ENCODE data around the gene ASCL2.
A peak's percentile ranks its signal among the peaks of the same experiment; 100 is the strongest.

Gene ASCL2, protein sequence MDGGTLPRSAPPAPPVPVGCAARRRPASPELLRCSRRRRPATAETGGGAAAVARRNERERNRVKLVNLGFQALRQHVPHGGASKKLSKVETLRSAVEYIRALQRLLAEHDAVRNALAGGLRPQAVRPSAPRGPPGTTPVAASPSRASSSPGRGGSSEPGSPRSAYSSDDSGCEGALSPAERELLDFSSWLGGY

DNA sequence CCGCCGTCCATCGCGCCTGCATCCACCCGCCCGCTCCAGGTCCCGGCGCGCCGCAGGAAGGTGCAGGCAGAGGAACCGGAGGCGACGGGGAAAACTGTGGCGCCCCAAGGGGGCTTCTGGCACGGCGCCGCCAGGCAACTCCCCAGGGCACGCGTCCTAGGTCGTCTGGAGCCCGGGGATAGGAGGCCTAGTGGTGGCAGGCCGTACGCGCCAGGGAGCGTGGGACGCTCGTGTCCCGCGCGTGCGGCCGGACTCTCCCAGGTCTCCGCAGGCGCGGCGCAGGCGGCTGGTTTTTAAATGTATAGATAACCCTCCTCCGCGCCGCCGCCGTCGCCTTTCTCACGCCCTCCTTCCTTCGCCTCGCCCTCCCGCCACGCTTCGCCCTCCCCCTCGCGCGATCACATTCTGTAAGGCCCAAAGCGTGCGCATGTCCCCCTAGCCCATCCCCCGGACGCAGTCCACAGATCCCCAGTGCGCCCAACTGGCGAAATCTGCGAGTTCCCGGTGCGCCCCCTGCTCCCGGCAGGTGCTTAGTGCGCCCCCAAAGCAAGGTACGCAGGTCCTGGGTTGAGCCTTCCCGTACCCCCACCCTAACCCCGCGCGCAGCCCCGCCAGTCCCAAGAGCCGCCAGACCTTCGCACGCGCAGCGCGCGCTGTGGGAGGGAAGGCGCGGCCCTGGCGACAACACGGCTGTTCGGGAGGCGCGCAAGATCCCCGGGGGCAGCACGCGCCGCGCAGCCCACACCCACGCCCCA, at the start of gene ASCL2:
Gene ASCL2, minus strand, starts transcription at position 267 of the 755 bp plus-strand sequence. Its CDS starts 256 bp downstream, at position 11.
- DNase-seq, result no peak

DNA sequence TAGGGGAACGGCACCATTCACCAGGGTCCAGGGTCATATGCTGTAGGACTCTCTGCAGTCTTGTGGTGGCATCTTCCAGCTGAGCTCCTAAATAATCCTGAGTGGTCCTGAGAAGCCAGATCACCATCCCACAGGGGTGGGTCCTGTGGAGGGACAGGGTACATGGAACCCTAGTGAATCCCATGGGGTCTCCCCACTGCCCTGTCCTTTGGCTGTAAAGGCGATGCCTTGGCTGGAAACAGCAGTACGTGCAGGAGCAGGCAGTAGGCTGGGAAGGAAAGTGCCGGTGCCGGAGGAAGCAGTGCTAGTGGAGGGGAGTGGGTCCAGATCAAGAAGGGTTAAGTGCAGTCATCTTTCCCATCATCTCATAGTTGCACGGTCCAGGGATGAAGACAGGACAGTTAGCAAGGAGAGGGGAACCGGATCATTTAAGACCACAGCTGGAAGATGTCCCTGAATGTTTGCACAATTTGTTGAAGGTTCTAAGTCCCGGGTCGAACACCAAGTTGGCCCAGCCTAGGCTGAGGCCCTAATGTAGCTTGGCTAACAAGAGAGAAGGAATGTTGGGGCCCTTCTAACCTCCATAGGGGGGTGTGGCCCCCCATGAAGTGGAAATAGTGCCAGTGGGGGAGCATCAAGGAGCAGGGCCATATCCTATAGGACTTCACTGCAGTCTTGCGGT, 49.5 kb upstream of the ASCL2 start:
- DNase-seq, result no peak

DNA sequence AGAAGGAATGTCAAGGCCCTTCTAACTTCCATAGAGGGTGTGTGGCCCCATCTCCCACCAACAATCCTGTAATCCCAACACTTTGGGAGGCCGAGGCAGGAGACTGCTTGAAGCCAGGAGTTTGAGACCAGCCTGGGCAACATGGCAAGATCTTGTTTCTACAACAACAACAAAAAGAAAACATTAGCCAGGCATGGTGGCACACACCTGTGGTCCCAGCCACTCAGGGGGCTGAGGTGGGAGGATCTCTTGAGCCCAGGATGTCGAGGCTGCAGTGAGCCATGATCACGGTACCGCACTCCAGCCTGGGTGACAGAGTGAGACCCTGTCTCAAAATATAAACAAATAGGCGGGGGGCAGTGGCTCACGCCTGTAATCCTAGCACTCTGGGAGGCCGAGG, 48.3 kb upstream of the ASCL2 start:
- no peak for DNase-seq

DNA sequence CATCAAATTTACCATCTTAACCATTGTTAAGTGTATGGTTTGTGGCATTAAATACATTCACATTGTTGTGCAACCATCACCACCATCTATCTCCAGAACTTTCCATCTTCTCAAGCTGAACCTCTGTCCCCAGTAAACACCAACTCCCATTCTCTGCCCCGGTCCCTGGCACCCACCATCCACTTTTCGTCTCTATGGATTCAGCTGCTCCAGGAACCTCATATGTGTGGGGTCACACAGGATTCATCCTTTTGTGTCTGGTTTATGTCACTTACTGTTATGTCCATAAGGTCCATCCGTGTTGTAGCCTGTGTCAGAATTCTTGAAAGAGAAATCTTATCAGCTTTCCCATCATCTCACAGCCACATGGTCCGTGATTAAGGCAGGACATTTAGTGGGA, 47.7 kb upstream of the ASCL2 start:
- DNase-seq, result no peak

DNA sequence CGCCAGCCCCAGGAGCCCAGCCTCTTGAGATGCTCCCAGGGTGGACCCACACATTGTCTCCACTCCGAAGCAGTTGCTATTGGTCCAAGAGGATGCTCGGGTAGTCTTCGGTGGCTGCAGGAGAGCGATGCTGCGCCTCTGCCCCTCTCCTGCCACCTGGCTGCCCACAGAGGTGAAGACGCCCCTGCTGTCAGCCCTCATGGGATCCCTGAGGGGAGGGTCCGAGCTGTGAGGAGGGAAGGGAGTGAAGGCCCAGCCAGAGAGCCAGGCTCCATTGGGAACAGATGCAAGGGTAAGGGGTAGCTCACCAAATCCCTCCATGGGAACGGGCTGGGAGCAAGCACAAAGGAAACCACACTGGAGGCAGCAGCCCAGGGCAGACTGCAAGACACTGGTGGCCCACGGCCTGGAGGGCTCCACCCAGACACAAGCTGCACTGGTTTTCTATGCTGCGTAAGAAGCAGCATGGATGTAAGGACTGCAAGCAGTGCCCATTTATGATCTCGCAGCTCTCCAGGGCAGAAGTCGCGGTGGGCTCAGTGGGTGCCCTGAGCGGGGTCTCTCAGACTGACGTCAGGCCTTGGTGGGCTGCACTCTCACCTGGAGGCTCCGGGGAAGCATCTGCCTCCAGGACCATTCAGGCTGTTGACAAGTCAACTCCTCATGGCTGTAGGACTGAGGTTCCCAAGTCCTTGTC, 47.1 kb upstream of the ASCL2 start:
- no peak for DNase-seq

DNA sequence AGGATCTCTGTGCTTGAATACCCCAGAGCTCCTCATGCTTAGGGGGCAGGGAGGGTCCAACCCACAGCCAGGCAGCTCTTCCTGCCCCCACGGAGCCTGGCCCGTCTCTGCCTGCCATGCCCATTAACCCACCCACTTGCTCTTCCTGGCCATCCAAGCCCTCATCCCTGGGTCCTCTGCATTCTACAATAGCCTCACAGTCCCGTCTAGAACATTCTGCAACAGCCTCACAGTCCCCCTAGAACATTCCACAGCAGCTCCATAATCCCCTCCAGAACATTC, 46.5 kb upstream of the ASCL2 start:
- DNase-seq, result no peak

DNA sequence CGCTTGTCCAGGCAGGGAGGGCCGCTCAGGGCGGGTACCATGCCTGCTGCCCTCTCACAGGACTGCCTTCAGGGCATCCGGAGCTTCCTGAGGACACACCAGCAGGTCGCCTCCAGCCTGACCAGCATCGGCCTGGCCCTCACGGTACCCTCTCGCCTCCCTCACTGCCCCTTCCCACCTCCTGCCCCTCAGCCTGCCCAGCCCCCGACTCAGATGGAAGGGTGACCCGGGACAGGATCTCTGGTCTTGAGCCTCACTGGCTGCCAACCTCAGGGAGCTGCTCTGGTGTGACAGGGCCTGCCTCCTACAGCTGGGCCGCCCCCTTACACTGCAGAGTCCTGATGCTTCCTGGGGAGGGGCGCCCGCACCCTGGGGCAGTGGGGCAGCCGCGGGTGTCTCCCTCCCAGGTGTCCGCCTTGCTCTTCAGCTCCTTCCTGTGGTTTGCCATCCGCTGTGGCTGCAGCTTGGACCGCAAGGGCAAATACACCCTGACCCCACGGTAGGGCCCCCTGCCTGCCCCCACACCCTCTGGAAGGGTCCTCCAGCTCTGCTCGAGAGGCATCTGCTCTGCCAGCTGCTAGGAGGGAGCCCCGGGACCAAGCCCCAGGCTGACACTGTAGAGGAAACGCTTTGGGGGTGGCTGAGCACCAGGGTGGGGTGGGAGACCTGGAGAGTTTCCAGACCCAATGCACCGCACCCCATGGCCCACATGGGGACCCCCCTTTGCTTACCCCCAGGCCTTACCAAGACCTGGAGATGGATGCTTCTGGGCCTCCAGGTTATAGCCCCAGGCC, 46.0 kb upstream of the ASCL2 start:
- DNase-seq, result no peak

DNA sequence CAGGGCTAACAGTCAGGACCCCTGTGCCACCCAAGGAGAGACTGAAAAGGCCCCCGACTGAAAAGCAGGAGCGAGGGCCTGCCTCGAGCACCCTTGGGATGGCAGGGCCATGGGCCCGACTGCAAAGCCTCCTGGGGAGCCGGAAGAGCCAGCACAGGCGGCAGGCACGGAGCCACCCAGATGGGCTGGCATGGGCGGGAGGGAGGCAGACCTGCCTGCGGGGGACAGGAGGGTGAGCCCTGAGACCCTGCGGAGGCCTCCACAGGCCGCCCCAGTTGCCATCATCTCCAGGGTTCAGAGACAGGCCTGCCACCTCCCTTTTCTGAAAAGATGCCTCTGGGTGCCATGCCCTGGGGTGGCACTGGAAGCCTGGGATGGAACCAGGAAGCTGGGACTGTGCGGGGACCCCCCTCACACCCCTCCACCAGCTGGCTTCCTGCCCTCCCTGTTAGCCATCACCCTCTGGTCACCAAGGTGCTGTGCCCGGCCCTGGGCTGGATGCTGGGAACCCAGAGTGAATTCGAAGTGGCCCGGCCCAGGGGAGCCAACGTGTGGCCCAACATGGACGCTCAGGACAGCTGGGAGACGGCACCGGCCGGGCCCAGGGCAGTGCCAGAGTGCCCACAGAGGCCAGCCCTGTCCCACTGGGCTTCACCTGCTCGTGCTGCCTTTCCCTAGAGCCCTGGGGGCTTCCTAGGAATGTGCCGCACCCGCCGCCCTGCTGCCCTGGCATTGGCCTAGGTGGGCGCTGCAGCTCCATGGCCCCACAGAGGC, 45.2 kb upstream of the ASCL2 start:
- DNase-seq, result no peak

DNA sequence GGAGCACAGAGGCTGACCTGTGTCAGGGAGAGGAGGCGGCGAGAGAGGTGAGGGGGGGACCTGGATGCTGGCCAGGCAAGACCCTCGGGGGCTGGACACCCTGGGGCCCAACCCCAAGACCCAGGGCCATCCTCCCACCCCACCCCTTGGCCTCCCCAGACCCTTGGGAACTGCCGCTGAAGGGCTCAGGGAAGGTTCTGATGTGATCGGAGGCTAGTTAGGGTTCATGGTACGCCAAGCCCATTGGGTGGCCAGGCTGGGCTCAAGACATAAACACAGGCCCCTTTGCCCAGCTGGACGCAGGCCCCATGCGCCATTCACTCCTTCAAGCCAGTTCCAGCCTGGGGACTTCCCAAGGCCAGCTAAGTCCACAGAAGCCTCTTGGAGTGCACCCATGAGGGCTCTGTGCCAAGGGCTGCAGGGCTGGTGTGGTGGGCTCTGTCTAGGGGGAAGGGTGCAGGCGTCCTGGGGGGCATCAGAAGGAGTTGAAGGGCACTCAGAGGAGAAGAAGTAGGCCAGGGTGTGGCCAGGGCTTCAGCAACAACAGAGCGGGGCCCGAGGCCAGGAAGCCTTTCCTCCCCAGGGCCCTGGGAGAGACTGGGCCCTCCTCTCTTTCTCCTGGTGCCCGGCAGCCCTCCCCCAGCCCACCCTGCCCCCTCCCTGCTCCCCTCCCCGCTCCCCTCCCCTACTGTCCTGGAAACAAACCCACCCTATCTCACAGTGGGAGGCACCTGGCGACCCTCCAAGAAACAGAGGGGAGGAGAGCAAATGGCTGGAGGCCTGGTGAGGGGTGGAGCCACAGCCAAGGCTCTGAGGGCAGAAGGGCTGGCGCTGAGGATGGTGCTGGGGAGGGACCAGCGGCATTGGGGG, 44.4 kb upstream of the ASCL2 start:
- peak; percentile 66 for DNase-seq

DNA sequence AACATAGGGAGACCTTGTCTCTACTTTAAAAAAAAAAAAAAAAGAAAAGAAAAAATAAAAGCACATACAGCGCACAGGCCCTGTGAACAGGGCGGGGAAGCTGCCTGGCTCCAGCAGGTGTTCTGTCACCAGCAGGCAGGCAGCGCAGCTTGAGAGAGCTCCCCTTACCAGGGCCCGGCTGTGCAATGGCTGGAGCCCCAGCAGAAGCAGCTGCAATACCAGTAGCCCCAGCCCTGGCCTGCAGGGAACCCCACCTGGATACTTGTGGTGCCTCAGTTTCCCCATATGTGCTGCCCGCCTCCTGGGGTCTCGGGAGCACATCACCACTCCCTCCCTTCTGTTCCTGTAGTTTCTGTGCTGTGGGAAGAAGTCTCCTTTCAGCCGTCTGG, 43.7 kb upstream of the ASCL2 start:
- DNase-seq, result no peak

DNA sequence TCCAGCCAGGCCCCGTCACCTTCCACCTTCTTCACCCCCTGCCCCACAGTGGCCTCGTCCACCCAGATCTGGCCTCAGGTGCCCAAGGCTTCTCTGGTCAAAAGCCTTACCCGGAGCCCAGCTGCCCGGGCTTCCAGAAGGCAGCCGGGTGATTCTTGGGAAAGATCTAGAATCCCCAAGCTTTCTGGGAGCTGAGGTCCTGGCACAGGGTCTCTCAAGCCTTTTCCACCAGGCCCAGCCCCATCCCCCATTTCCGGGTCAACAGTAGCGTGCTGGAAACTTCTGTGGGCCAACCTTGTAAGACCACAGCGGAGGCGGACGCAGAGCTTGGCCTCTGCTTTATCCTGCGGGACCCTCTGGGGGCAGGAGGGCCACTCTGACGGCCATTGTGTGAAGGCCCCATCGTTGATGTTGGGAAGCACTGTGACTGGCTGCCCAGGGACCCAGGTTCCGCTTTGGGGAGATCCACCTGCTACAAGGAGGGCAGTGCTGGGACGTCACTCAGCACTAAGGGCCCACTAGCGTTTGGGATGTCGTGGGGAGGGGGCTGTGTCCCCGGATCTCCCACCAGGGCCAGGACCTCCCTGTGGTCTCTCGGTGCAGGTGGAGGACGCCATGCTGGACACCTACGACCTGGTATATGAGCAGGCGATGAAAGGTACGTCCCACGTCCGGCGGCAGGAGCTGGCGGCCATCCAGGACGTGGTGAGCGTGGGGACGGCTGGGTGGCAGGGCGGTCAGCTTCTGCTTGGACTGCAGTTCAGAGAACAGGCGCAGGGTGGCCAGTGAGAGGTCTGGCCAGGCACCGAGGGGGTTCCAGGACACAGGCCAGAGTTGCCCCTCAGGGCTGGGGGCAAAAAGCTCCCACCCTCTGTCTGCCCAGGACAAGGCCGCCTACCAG, 42.9 kb upstream of the ASCL2 start:
- DNase-seq, result no peak

DNA sequence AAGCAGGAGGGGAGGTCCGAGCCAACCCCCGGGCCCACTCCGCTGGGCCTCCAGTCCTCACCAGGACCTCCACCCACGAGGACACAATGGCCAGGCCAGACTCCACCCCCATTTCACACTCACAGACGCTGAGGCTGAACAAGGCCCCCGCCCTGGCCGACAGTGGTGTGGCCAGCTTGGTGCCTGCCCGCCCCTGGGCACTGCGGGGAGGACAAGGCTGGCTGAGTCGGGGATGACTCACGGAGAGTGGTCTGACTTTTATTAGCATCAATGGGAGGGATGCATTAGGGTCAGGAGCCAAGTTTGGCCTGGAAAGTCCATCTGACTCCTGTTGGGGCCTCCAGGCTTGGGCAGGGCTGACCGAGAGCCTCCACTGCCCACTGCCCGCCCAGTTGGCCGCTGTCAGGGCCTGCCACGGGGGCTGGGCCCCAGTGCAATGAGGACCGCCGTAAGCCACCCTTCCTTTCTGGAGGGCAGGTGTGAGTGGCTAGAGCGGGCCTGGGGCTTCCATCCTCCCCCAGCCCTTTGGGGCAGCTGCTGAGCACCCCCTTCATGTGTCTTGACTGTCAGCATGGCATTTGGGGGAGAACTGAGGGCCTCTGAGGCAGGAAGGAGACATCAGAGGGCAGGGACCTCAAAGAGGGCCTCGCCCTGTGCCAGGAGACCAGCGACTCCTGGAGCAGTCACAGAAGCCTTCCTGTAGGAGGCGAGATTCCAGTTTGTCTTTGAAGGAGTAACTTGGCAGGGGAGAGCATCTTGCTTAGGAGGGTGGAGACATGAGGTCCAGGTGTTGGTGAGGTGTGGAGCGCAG, 42.0 kb upstream of the ASCL2 start:
- DNase-seq, result no peak

DNA sequence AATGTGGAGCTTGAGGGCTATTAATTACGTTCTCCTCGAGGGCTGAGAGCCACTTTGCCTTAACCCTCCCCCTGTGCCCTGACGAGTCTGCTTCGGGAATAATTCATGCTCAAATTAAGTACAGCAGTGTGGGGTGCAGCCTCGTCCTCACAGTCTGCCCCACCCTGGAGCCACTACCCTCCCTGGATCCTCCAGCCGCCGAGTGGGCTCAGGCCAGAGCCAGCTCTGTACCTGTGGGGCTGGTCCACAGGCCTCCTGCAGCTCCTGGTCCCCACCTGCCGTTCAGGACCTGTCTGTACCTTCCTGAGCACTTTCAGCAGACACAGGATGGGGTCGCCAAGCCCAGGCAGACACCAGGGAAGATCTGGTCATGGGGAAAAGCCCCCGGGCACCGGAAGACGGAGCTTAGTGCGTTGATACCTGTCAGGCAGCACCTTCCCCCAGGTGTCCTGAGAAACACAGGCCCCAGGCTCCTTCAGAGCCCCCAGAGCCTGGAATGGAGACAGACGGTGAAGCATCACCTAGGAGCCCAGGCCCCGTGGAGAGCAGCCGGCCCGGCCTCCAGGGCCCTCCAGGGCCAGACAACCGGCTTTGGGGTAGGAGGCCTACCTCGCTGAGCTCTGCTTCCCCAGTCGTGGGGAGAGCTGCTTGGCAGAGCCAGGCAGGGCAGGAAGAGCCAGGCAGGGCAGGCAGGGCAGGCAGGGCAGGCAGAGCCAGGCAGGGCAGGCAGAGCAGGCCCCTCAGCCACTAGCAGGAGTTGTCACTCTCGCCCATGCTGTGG, 41.2 kb upstream of the ASCL2 start:
- no peak for DNase-seq

DNA sequence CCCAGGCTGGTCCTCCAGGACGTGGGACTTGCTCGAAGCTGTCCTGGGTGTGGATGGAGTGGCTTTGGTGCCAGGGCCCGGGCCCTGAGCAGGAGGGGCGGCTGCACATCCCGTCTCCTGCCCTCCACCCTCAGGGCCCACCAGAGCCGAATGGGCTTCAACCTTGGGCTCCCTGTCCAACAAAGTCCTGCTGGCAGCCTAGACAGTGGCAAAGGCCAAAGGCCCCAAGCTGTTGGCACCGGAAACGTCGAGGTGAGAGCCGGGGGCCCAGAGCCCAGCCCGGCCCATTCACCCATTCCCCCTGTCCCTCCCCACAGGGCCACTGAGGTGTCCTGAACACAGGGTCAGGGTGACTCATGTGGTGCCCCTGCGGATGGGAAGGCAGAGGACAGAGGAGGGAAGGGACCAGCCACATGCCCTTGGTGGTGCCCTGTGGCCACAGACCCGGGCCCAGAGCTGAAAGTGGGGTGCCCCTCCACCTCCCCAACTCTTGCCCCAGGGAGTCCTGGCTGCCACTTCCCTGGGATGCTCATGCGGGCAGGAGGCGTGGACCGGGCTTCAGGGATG, 40.5 kb upstream of the ASCL2 start:
- DNase-seq, result no peak

DNA sequence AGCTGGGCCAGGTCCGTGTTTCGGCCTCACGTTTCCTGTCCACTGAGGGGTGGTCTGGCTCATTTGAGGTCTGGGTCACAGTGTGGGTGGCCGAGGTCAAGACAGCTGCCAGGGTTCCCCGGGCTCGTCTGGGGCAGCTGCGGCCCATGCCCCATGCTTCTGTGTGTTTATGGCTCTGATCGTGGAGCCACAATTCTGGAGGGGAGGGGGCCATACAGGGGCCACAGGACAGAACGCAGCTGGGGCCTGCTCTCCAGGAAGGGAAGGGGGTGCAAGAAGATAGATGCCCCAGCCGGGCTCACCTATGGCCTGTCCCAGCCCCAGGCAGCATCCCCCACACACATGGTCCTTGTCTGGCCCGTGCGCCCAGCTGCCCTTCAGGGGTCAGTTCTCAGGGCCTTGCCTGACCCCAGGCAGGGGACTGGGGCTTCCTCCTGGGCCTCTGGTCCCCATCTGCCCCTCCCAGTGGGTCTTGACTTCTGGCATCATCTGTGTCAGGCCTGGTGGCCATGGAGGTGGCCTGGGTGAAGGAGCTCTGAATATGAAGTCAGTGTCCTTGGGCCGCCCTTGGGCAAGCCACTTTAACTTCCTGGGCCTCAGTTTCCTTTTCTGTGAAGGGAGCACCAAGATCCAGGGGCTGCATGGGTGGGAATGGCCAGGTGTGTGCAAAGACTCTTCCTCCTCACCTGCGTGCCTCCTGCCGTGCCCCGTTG, 39.8 kb upstream of the ASCL2 start:
- no peak for DNase-seq

DNA sequence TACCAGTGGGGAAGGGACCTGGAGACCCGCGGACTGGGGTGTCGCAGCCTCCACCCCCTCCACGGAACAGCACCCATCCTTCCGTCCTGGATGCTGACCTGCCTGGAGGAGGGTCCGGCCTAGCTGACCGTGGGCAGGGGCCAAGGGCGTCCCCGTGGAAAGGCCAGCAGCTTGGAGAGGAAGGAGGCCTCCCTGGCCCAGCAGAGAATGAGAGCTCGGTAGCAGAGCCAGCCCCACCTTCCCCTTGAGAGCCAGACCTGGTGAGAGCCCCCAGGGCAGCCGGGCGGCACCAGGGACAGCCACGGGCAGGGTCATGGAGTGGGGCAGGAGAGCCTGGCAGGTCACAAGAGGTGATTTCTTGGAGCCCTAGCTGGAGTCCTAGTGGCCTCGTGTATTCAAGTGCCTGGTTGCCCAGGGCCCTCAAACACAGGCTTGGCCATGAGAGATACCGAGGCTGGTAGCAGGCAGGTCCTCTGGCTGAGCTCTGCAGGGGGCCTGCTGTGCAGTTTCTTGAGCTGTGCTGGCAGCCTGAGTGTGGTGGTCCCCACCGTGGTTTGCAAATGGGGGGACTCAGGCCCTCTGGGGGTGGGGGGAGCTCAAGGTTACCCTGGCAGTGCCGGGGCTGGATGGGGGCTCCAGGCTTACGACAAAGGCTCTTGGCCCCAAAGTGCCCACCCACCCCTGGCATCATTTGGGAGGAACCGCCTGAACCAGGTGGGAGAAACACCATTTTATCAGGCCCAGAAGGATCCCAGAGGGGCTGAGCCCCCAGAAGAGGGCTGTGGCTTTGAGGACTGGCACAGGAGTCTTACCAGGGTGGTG, 39.1 kb upstream of the ASCL2 start:
- DNase-seq, result no peak

Measured in NCI-H446 treated with DMSO at 0.1 percent for 48 hours (cell line).